ENCODE results near the gene CCDC32. TPM values are rescaled to one million over a fixed set of nuclear protein-coding genes. Genes with fewer than 3 reads are reported as not detected.
"Not testable (repeated sequence)": the region's sequence is repeated elsewhere in the genome, so short reads cannot be mapped to it uniquely, and the experiment has no call there.

Gene CCDC32
- total RNA-seq, 1 donor from 2014 or later = 16.5 TPM

DNA sequence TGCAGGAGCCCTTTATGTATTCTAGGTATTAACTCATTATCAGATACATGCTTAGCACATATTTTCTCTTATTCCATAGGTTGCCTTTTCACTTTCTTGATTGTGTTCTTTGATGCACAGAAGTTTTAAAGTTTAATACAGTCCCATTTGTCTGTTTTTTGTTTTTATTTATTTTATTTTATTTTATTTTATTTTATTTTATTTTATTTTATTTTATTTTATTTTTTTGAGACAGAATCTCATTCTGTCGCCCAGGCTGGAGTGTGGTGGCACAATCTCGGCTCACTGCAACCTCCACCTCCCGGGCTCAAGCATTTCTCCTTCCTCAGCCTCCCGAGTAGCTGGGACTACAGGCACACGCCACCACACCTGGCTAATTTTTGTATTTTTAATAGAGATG, 12.1 kb upstream of the CCDC32 start:
- DNase-seq; intact Hi-C loops (cut with DNase I); ATAC-seq (ENCODE audit: poor library complexity): not testable (repeated sequence)

DNA sequence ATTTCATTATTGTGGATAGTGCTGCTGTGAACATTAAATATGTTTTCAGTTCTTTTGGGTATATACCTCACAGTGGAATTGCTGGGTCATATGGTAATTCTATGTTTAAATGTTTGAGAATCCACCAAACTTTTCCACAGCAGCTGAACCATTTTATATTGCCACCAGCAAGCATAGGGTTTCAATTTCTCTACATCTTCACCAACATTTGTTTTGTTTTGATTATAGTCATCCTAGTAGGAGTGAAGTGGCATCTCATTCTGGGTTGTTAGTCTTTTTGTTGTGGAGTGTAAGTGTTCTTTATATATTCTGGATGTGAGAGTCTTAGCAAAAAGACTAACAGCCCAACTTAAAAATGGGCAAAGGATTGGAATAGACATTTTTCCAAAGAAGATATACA, 10.3 kb upstream of the CCDC32 start:
- intact Hi-C loops (cut with DNase I) = no loop called here
- DNase-seq (no peak), ATAC-seq (ENCODE audit: poor library complexity) (no peak)

DNA sequence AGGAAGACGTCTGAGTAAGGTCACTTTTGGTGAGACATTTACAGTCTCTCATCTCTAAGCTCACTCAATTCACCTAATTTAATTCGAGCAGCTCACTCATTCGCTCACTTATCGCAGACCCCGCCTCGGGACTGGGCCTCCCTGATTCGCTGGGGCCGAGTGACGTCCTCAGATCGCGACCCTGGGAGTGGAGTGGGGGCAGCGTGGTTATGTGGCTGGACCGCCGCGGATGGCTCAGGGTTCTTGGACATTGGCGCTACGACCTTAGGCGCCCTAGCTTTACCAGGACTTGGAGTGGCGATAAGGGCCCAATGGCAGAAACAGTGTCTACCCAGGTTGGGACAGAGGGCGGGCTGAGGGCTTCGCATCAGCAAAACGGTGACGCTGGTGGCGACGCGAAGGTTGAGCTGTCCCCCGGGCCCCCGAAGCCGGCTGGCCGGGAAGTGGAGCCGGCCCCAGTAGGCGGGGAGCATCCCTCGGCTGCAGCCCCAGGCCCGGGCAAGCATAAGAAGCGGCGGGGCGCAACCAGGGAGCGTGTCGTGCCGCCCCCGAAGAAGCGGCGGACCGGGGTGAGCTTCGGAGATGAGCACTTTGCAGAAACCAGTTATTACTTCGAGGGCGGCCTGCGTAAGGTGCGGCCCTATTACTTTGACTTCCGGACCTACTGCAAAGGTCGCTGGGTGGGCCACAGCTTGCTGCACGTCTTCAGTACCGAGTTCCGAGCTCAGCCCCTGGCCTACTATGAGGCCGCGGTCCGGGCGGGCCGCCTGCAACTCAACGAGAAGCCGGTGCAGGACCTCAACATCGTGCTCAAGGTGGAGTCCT, 4.5 kb upstream of the CCDC32 start, which contains the start of gene RPUSD2:
Gene RPUSD2, plus strand, starts transcription at position 171 of the 825 bp plus-strand sequence. Its CDS starts 39 bp downstream, at position 210.
- ATAC-seq (ENCODE audit: poor library complexity) (peak; percentile 86), DNase-seq (peak; percentile 96)
- intact Hi-C loops (cut with DNase I) = no loop called here

DNA sequence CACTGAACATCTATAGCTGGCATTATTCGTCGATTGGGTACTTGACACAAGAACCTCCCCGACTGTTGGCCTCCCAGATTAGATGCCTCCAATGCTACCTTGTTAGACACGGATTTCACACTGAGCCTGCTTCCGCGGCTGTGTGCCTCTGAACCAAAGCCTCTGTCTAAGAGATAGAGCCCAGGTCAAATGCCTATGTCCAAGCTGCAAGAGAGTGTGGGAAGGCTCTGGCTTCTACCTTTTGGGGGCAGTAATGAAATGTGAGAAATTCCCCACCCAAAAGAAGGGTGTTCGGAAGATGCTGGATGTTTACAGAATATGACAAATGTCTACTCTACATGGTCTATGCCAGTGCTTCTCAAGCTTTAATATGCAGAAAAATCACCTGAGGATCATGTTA, 2.3 kb upstream of the CCDC32 start:
- intact Hi-C loops (cut with DNase I) = no loop called here
- no peak for DNase-seq
- no peak for ATAC-seq (ENCODE audit: poor library complexity)

DNA sequence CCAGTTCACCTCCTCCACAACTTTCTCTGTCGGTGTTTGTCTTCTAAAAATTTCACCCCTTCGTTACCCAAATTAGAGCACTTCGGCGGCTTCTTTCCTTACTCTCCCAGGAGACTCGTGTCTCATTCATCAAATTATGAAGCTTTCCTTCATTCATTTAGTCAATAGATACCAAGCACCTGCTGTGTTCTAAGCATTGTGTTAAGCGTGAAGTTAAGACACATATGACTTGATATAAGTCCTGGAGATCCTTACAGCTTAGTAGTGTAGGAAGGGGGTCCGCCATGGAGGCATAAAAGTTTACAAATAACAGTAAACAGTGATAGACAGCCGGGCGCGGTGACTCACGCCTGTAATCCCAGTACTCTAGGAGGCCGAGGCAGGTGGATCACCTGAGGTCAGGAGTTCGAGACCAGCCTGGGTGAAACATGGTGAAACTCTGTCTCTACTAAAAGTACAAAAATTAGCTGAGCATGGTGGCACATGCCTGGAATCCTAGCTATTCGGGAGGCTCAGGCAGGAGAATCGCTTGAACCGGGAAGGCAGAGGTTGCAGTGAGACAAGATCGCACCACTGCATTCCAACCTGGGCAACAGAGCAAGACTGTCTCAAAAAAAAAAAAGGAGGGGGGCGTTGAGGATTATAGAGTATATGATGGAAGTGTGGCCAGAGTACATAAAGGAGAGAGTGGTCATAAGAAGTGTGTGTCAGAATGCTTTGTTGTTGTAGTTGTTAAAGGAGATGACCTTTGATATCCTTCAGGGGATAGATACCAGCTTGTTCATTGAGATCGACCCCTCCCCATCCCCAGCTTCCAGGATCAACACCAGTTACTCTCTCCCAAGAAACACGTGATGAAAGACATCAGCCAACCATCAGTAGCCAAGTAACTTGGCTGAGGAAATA, 744 bp upstream of the CCDC32 start:
- DNase-seq (no peak), ATAC-seq (ENCODE audit: poor library complexity) (no peak)
- intact Hi-C loops (cut with DNase I) = no loop called here

DNA sequence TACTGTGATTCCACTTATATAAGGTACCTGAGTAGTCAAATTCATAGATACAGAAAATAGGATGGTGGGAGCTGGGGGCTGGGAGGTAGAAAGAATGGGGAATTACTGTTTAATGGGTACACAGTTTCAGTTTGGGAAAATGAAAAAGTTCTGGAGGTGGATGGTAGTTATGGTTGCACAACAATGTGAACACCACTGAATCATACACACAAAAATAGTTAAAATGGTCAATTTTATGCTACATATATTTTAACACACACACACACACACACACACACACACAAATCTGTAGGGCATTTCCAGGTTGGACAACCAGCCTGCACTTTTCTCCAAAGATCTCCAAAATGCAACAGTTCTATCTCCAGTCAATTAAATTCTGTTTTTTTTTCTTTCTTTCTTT, 1.4 kb downstream of the CCDC32 start:
- DNase-seq (no peak), ATAC-seq (ENCODE audit: poor library complexity) (no peak)
- intact Hi-C loops (cut with DNase I) = no loop called here

DNA sequence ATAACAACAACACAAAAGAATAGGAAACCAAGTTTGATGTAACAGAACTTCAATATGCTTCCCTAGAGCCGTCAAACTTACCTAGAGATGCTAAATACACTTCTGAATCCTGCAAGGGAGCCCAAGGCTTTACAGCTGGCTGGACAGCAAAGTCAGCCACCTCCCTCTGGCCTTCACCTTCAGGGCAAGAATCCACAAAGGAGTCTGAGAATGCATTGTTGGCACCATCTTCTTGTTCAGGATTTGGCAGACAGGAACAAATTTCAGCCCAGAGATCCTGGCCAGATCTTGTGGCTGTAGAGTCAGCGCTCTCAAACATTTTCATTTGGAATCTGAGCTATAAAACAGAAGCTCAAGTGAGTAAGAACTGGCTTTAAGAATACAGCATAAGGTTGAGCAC, 2.2 kb downstream of the CCDC32 start:
- ATAC-seq (ENCODE audit: poor library complexity) (no peak), DNase-seq (no peak)
- intact Hi-C loops (cut with DNase I) = no loop called here

DNA sequence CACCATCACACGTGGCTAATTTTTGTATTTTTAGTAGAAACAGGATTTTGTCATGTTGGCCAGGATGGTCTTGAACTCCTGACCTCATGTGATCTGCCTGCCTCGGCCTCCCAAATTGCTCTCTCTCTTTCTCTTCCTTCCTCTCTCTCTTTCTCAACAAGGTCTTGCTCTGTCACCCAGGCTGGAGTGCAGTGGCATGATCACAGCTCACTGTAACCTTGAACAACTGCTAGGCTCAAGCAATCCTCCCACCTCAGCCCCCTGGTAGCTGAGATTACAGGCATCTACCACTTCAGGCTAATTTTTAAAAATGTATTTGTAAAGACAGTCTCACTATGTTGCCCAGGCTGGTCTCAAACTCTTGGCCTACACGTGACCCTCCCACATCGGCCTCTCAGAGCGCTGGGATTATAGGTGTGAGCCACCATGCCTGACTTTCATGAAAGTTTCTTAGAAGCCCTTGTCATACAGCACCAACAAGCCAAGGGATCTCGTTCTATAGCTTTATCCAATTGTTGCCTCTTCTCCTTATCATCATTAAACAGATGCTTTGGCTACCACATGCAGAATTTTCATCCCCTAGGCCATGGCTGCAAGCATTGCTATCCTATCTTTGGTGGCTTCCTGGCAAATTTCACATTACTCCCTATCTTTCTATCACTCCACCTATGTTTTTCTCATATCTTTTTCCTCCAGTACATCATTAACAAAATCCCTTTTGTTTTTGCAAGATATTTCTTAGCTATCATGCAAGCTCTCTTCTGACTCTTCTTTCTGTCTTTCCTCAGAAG, 5.7 kb downstream of the CCDC32 start:
- ATAC-seq (ENCODE audit: poor library complexity) = no peak
- intact Hi-C loops (cut with DNase I) = no loop called here
- DNase-seq = no peak

- ATAC-seq (ENCODE audit: poor library complexity) (no peak), DNase-seq (no peak)
- intact Hi-C loops (cut with DNase I) = no loop called here
Observed at GRCh38 chr15:40555876-40556275, 9.0 kb downstream of the CCDC32 start.

DNA sequence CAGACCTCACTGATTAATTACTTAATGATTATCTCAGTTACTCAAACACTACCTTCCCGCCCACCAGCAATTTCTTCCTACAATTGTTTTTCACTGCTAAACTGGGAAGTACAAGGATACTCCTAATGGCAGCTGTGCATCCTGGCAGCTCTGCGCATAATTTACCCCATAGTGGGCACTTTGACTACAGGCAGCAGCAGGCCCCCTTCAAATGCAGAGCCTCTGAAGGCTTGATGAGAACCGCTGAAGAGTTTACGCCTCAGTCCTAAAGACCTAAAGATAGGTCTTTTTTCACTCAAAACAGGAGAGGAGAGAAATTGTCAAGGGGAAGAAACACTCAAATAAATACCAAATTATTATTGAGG, 10.7 kb downstream of the CCDC32 start:
- ATAC-seq (ENCODE audit: poor library complexity) = no peak

DNA sequence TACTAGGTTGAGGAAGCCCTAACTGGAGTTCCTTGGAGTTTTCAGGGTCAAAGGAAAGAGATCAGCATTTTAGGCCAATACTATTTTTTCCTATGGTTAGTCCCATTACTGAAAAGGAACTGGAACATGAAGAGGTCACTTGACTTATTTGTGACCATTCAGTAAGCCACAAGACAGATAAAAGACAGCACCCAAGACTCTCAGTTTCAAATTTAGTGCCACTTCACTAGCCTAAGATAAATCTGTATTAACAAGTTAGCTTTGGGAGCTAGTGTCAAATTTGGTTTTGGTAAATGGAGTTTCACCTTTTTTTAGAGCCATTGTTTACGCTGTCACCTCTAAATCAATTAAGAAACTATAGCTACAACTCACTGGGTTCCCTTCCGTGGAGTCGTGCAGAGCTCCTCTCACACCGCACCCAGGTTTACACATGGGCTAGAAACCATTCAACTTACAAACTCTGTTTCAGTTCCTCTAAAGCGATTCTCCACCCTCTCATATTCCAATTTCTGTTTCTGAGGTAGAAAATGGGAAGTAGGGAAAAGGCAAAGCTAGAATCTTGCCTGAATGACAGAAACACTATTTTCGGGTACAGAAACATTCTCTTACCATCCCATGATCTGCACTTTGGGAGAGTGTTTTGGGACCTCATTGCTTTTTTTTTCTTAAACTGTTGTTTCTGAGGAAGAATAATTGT, 14.4 kb downstream of the CCDC32 start:
- no peak for DNase-seq
- intact Hi-C loops (cut with DNase I) = no loop called here
- peak; percentile 35 for ATAC-seq (ENCODE audit: poor library complexity)

More for the DNA sequence above, 10.7 kb downstream of the CCDC32 start:
- intact Hi-C loops (cut with DNase I) = no loop called here
- no peak for DNase-seq

DNA sequence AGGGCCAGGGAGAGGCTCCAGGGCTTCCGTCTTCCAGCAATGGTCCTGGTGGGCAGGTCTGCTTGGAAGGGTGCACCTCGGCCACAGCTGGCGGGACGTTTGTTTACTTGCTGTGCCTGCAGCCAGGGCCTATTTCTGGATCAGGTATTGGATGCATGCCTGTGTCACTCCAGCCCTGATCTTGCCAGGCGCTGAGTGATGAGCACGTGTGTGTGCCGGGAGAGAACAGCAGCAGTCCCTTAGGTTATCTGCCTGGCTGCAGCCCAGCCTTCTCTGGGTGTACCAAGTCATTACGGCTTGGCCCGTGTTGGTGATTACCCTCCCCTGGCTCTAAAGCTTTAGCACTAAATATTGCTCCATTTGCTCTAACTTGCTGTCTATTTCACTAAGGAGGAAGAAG, 14.9 kb downstream of the CCDC32 start:
- intact Hi-C loops (cut with DNase I) = no loop called here
- ATAC-seq (ENCODE audit: poor library complexity) = peak; percentile 95
- DNase-seq = peak; percentile 90

- ATAC-seq (ENCODE audit: poor library complexity) = no peak
- DNase-seq = no peak
- intact Hi-C loops (cut with DNase I) = no loop called here
Observed at GRCh38 chr15:40548610-40549009, 16.2 kb downstream of the CCDC32 start.

GRCh38 chr15:40545457-40545856, 19.4 kb downstream of the CCDC32 start:
- ATAC-seq (ENCODE audit: poor library complexity) (no peak), DNase-seq (no peak)
- intact Hi-C loops (cut with DNase I) = no loop called here

DNA sequence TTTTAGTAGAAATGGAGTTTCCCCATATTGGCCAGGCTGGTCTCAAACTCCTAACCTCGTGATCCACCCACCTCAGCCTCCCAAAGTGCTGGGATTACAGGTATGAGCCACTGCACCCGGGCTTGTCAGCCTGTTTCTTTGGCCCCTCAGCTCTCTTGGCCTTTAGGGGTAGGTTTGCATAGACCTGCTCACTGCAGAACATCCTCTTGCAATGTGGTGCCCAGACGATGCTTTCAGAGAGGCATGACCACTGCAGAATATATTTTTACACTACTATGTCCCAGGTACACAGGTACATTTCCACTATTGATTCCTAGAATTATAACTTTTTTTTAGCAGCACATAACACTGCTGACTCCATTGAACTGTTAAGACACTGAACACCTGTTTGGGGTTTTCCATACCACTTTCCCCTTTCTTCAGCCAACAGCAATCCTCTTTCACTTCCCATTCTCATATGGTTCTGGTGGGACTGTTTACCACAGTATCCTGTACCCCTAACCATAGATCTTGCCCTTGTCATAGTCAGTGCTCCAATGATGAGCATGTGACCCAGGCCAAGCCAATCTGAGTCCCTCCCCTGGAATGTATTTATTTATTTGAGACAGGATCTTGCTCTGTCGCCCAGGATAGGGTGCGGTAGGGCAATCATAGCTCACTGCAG, 21.1 kb downstream of the CCDC32 start:
- no peak for ATAC-seq (ENCODE audit: poor library complexity)
- no peak for DNase-seq
- intact Hi-C loops (cut with DNase I) = no loop called here

GRCh38 chr15:40543082-40543481, 21.8 kb downstream of the CCDC32 start:
- DNase-seq (no peak), ATAC-seq (ENCODE audit: poor library complexity) (no peak)
- intact Hi-C loops (cut with DNase I) = no loop called here

- no peak for ATAC-seq (ENCODE audit: poor library complexity)
- no peak for DNase-seq
- intact Hi-C loops (cut with DNase I) = no loop called here
Observed at GRCh38 chr15:40538976-40539375, 25.9 kb downstream of the CCDC32 start.

DNA sequence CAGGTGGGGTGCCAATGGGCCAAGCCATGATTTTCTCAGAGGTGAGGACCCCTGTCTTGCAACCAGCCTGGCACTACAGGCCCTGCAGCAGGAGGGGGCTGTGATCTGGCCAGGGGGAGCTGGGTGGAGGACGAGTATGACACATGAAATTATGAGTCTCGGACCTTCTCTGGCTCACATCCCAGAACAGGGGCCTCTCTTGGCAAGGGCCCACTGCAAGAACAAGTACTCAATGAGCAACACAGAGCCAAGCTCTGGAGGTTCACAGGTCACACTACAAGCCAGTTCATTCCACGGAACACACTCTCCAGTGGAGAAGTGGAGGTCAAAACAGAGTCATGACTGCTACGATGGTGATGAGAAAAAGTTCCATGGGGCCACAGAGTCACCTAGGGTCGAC, 28.3 kb downstream of the CCDC32 start:
- intact Hi-C loops (cut with DNase I) = no loop called here
- ATAC-seq (ENCODE audit: poor library complexity) = peak; percentile 21
- no peak for DNase-seq
